PFSK-1 (cell line): Measurements from ENCODE around the gene MACF1.

Experiments
- FOXP2 ChIP-seq: optimal IDR thresholded peaks from 2 replicates; pipeline ENCODE3; 2011; ENCODE audit warnings: borderline replicate concordance, control low read depth, inconsistent platforms; ENCODE audit not compliant: insufficient read depth; ENCODE audit errors: extremely low read length, extremely low read depth
- POLR2AphosphoS5 ChIP-seq: IDR thresholded peaks from 2 replicates; pipeline ENCODE4 v1.6.1; 2012; ENCODE audit warnings: low read depth, mild to moderate bottlenecking, control low read depth, low read length, moderate library complexity
- SIN3A ChIP-seq: IDR thresholded peaks from 2 replicates; pipeline ENCODE4 v1.6.1; 2012; ENCODE audit warnings: mild to moderate bottlenecking, low read length, moderate library complexity, borderline replicate concordance; ENCODE audit not compliant: insufficient read depth
- TAF1 ChIP-seq: IDR thresholded peaks from 2 replicates; pipeline ENCODE4 v1.6.1; 2012; ENCODE audit warnings: low read length, control low read depth, borderline replicate concordance; ENCODE audit not compliant: insufficient read depth
- TF ChIP-seq, protein P1 (sequence below), 2 experiments: IDR thresholded peaks; 2 replicates each; pipeline versions ENCODE4 v1.6.1 to v1.8.0; 2011 to 2012; ENCODE audit warnings: low read depth in 2 of 2, low read length in 2 of 2, control low read depth in 1 of 2, inconsistent platforms in 1 of 2, mild to moderate bottlenecking in 1 of 2, moderate library complexity in 1 of 2; ENCODE audit not compliant: insufficient read depth in 1 of 2

MACF1 gene

GRCh38 chr1:39369565-39369964, 165.1 kb downstream of the MACF1 start:
- TF ChIP-seq SIN3A: no peak
- TF ChIP-seq, protein P1, sequence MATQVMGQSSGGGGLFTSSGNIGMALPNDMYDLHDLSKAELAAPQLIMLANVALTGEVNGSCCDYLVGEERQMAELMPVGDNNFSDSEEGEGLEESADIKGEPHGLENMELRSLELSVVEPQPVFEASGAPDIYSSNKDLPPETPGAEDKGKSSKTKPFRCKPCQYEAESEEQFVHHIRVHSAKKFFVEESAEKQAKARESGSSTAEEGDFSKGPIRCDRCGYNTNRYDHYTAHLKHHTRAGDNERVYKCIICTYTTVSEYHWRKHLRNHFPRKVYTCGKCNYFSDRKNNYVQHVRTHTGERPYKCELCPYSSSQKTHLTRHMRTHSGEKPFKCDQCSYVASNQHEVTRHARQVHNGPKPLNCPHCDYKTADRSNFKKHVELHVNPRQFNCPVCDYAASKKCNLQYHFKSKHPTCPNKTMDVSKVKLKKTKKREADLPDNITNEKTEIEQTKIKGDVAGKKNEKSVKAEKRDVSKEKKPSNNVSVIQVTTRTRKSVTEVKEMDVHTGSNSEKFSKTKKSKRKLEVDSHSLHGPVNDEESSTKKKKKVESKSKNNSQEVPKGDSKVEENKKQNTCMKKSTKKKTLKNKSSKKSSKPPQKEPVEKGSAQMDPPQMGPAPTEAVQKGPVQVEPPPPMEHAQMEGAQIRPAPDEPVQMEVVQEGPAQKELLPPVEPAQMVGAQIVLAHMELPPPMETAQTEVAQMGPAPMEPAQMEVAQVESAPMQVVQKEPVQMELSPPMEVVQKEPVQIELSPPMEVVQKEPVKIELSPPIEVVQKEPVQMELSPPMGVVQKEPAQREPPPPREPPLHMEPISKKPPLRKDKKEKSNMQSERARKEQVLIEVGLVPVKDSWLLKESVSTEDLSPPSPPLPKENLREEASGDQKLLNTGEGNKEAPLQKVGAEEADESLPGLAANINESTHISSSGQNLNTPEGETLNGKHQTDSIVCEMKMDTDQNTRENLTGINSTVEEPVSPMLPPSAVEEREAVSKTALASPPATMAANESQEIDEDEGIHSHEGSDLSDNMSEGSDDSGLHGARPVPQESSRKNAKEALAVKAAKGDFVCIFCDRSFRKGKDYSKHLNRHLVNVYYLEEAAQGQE (IDR thresholded peaks at IDR 0.05; ENCODE audit: insufficient read depth in 1 of 2, low read depth in 2 of 2, low read length in 2 of 2): no peak
- TF ChIP-seq TAF1: no peak
- no peak for TF ChIP-seq POLR2AphosphoS5
- no peak for TF ChIP-seq FOXP2

DNA sequence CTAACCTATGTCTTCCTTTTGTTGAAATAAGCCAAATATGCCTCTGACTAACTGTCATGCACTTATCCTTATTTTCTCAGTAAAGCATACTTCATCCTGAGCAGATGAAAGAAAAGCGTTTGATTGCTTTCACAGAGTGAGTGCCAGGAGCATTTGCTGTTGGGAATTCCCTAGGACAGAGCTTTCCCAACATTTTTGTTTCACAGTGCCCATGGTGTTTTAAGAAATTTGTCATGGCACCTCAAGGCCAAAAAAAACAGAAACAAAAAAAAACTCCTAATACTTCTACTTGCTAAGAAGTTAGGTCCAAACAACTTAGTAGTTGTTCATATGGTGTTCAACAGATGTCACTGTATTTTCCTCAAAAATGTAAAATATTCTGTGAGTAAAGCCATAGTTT, 166.1 kb downstream of the MACF1 start:
- TF ChIP-seq FOXP2 (no peak), POLR2AphosphoS5 (no peak), SIN3A (no peak), TAF1 (no peak)
- TF ChIP-seq, protein P1 (IDR thresholded peaks at IDR 0.05; ENCODE audit: insufficient read depth in 1 of 2, low read depth in 2 of 2, low read length in 2 of 2): no peak

DNA sequence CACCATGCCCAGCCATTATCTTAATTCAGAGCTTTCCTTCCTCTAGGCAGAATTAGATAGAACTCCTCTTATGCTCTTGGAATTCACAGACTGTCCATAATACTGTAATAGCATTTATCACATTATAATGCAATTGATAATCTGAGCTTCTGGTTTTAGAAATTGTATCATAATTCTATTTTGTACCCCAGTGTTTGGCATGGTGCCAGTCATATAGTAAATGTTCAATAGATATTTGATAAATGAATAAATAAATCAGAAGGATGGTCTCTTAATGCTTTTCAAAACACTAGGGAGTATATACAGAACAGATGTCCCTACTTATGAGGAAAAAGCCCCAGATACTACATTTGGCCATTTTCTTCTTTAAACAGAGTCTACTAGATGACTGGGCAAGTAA, 167.6 kb downstream of the MACF1 start:
- TF ChIP-seq POLR2AphosphoS5 (no peak), TAF1 (no peak), FOXP2 (no peak), SIN3A (no peak)
- TF ChIP-seq, protein P1 (IDR thresholded peaks at IDR 0.05; ENCODE audit: insufficient read depth in 1 of 2, low read depth in 2 of 2, low read length in 2 of 2): no peak

DNA sequence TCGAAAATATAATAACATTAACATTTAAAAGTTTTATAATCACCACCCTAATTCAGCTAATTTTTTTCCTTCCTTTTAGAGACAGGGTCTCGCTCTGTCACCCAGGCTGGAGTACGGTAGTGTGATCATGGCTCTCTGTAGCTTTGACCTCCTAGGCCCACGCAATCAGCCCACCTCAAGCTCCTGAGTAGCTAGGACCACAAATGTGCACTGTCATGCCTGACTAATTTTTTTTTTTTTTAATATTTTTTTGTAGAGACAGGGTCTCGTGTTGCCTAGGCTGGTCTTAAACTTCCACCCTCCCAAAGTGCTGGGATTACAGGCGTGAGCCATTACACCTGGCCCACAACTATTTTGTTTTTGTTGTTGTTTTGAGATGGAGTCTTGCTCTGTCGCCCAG, 172.2 kb downstream of the MACF1 start:
- no peak for TF ChIP-seq POLR2AphosphoS5
- TF ChIP-seq, protein P1 (IDR thresholded peaks at IDR 0.05; ENCODE audit: insufficient read depth in 1 of 2, low read depth in 2 of 2, low read length in 2 of 2): no peak
- TF ChIP-seq TAF1: no peak
- no peak for TF ChIP-seq SIN3A
- no peak for TF ChIP-seq FOXP2

DNA sequence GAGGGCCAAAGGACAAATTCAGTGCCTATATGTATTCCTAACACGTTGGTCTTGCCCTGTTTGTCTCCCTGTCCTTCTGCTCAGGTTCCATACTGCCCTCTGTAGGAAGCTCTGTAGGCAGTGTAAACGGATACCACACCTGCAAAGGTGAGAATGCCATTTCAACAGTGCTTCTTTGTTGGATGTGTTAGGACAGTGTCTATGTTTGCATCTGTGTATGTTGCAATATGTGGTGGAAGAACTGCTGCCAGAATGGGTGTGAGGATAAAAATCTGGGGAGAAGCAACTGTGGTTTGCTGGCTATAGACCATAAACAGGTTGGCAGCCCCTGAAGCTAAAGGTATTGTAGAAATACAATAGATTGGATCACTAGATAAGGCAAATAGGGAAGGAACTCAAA, 173.9 kb downstream of the MACF1 start:
- TF ChIP-seq SIN3A (no peak), FOXP2 (no peak)
- TF ChIP-seq, protein P1 (IDR thresholded peaks at IDR 0.05; ENCODE audit: insufficient read depth in 1 of 2, low read depth in 2 of 2, low read length in 2 of 2): no peak
